ENCODE measurements around the gene FLT3. TPM values are rescaled to one million over a fixed set of nuclear protein-coding genes. Genes with fewer than 3 reads are reported as not detected.

FLT3 gene
- total RNA-seq, 1 donor from 2014 or later, result not detected

GRCh38 chr13:27979001-27979643, 121.3 kb downstream of the FLT3 start:
- Mint-ChIP-seq H3K36me3 (ENCODE audit: low read depth, unreplicated experiment) (peaks cover 5% of the 10 kb centered on the region), H3K27me3 (ENCODE audit: unreplicated experiment) (peaks cover 46% of the 10 kb centered on the region), H3K27ac (ENCODE audit: unreplicated experiment) (no peak overlapping the region), H3K4me1 (ENCODE audit: unreplicated experiment) (peaks cover 34% of the 10 kb centered on the region), H3K9me3 (ENCODE audit: unreplicated experiment) (no peaks in the 10 kb centered on the region), H3K4me3 (ENCODE audit: unreplicated experiment) (peak overlapping the region; percentile 65)
- TF ChIP-seq, protein P1, sequence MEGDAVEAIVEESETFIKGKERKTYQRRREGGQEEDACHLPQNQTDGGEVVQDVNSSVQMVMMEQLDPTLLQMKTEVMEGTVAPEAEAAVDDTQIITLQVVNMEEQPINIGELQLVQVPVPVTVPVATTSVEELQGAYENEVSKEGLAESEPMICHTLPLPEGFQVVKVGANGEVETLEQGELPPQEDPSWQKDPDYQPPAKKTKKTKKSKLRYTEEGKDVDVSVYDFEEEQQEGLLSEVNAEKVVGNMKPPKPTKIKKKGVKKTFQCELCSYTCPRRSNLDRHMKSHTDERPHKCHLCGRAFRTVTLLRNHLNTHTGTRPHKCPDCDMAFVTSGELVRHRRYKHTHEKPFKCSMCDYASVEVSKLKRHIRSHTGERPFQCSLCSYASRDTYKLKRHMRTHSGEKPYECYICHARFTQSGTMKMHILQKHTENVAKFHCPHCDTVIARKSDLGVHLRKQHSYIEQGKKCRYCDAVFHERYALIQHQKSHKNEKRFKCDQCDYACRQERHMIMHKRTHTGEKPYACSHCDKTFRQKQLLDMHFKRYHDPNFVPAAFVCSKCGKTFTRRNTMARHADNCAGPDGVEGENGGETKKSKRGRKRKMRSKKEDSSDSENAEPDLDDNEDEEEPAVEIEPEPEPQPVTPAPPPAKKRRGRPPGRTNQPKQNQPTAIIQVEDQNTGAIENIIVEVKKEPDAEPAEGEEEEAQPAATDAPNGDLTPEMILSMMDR (IDR thresholded peaks at IDR 0.05; ENCODE audit: unreplicated experiment), result no peak
- no peak for DNase-seq (ENCODE audit: low spot score)

- Mint-ChIP-seq H3K4me1 (ENCODE audit: unreplicated experiment) (peaks cover 34% of the 10 kb centered on the region), H3K27ac (ENCODE audit: unreplicated experiment) (no peak overlapping the region), H3K36me3 (ENCODE audit: low read depth, unreplicated experiment) (peaks cover 5% of the 10 kb centered on the region), H3K4me3 (ENCODE audit: unreplicated experiment) (peak overlapping the region; percentile 23), H3K27me3 (ENCODE audit: unreplicated experiment) (peaks cover 46% of the 10 kb centered on the region), H3K9me3 (ENCODE audit: unreplicated experiment) (no peaks in the 10 kb centered on the region)
- TF ChIP-seq, protein P1 (IDR thresholded peaks at IDR 0.05; ENCODE audit: unreplicated experiment), result no peak
- no peak for DNase-seq (ENCODE audit: low spot score)
Observed at GRCh38 chr13:27978301-27978968, 121.9 kb downstream of the FLT3 start.

DNA sequence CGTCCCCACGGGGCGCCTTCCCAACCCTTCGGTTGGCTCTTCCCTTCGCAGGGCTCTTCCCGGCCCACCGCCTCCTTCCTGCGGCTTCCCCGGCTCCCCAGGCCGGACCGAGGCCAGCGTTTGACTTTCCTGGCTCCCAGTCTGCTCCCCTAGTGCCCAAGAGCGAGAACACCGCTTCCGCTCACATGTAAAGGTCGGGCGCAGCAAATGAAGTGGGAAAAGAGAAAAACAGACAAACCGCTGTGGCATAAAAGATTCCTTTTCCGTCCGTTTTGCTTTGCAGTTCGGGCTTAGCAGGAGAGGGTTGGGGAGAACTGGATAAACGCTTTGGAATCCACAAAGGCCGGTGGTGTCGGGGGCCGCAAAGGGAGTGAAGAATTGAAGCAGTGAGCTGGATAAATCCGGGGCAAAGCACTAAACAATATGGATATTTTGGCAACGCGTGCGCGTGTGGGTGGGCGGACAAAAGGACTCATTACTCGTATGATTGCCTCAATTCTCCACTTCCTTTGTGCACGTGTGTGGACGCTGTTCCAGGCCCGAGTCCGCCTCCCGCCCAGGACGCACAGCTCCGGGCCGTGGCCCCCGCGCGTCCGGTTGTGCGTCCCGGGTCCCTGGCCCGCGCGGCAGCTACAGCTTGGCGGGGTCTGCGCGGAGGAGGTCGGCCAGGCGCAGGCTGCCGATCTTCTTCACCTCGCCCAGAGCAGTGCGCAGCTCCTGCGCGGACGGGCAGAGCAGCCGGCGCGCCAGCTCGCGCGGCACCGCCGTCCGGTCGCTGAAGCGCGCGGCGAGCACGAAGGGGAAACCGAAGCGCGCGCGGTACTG, 122.7 kb downstream of the FLT3 start:
- Mint-ChIP-seq H3K27ac (ENCODE audit: unreplicated experiment) (no peak overlapping the region), H3K9me3 (ENCODE audit: unreplicated experiment) (no peaks in the 10 kb centered on the region), H3K36me3 (ENCODE audit: low read depth, unreplicated experiment) (peaks cover 5% of the 10 kb centered on the region), H3K4me1 (ENCODE audit: unreplicated experiment) (peaks cover 34% of the 10 kb centered on the region), H3K4me3 (ENCODE audit: unreplicated experiment) (peak overlapping the region; percentile 85), H3K27me3 (ENCODE audit: unreplicated experiment) (peaks cover 46% of the 10 kb centered on the region)
- TF ChIP-seq, protein P1 (IDR thresholded peaks at IDR 0.05; ENCODE audit: unreplicated experiment), result no peak
- no peak for DNase-seq (ENCODE audit: low spot score)

- TF ChIP-seq, protein P1 (IDR thresholded peaks at IDR 0.05; ENCODE audit: unreplicated experiment), result no peak
- H3K27ac Mint-ChIP-seq (ENCODE audit: unreplicated experiment), result no peak overlapping the region
- H3K36me3 Mint-ChIP-seq (ENCODE audit: low read depth, unreplicated experiment), result peaks cover under 1% of the 10 kb centered on the region
- no peak overlapping the region for H3K4me3 Mint-ChIP-seq (ENCODE audit: unreplicated experiment)
- peaks cover 34% of the 10 kb centered on the region for H3K4me1 Mint-ChIP-seq (ENCODE audit: unreplicated experiment)
- DNase-seq (ENCODE audit: low spot score), result no peak
- H3K27me3 Mint-ChIP-seq (ENCODE audit: unreplicated experiment), result peaks cover 36% of the 10 kb centered on the region
- no peaks in the 10 kb centered on the region for H3K9me3 Mint-ChIP-seq (ENCODE audit: unreplicated experiment)
Observed at GRCh38 chr13:27976362-27977091, 123.8 kb downstream of the FLT3 start.

Data from endothelial cell (in vitro differentiated cells).